Glomerular visceral epithelial cell (primary cell): Measurements from ENCODE around the gene ITPR1.

Experiments used
- DNase-seq: peaks from one replicate; pipeline ENCODE4 v3.0.0-alpha.2; 2016; ENCODE audit errors: extremely low spot score

Gene ITPR1

GRCh38 chr3:4718179-4718736 lies 225.1 kb downstream of the ITPR1 start:
- DNase-seq, result no peak

- DNase-seq, result no peak
Observed at GRCh38 chr3:4719046-4719501, 225.9 kb downstream of the ITPR1 start.

GRCh38 chr3:4720316-4721075 lies 227.3 kb downstream of the ITPR1 start:
- DNase-seq, result peak; percentile 76

GRCh38 chr3:4721511-4721911 lies 228.4 kb downstream of the ITPR1 start:
- peak; percentile 58 for DNase-seq

DNA sequence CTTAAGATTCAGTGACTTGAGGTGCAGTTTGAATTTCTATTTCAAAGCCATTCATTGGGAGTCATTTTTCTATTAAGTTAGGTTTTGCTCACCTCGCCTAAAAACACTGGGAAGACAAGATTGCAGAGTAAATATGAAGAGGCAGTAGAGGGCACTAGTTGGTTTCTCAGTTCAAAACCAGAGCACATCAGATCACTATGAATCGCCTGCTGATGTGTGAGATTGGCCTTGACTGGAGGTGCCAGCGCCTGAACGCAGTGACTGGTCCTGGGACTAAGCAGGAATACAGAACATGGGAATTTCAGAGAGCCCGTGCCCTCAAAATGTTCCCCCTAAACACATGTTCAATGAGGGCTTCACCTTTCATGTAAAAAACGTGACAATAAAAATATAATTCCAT lies 229.0 kb downstream of the ITPR1 start:
- peak; percentile 78 for DNase-seq

DNA sequence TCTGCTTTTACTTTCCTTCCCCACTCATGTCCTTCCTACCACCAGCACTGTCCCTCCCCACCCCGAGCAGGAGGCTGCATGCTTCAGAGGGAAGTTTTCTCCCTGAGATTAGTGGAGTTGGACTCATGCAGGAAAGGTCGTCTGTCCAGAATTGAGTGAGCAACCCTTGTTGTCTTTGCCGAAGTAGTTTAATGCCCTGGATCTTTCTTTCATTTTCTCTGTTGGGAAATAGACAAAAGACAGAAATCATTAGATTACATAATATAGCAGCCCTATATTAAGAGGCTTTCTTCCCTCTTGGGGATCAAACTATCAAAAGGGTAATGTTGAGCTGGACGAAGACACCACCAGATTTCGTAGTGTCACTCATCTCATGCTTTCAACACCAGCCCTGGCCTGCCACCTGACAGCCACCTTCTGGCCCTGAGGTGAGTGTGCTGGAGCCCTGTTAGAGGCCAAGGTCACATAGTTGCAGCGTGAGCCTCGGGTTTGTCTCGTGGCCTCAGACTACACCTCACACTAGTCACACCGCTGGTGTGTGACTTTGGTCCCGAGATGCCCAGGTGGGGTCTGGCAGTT lies 231.0 kb downstream of the ITPR1 start:
- no peak for DNase-seq

- no peak for DNase-seq
Observed at GRCh38 chr3:4726549-4726948, 233.4 kb downstream of the ITPR1 start.

DNA sequence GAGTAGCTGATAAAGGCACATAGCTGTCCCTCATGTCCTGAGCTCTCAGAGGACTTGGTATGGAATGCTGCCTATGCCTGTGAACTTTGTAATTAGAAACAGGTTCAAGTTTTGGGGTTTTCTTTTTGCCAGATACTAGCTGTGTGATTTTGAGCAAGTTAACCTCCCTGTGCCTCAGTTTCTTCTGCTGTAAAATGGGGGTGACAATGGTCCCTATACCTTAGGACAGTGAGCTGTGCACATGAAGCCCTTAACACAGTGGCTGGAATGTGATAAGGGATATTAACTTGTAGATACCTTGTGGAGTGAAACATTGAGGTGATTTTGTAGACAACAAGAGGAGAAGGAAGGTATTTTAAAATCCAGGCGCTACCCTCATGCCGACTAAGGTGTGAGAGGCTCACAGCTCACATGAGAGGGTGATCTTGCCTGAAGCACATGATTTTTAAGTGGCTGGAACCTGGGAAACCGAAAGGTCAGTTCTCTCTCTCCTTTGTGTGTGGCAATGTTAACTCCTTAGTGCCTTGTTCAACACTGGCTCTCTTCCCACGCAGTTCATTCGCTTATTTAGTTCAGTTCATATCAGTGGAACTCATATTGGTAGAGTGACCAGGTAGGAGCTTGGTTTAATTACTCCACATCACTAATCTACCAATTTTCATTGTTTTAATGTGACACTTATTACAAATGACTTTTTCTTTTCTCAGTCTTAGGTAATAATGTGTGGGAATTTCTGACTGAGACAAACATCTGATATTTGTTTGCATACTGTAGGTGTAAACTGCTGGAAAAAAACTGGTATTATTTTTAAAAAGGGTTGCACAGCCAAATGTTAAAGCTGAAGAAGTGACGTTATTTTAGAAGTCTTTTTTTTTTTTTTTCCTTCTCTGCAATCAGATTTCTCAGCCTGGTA lies 236.2 kb downstream of the ITPR1 start:
- no peak for DNase-seq

DNA sequence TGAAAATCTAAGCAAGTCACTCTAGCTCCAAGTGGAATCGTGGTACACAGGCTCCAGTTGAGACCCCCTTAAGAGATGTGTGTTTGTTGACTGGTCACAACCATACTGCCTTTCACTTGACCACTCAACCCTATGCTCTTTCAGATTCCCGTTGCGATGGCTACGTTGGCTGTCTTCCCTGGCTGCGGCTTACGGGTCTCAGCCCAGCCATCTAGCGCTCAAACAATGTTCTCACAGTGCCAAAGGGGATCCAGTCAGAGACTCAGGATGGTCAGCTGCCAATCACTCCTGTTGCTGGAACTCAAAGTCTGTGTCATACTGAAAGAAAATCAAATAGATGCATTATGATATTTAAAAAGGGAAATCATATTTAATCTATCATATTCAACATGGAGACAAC lies 237.6 kb downstream of the ITPR1 start:
- DNase-seq, result no peak

GRCh38 chr3:4731543-4732111 lies 238.5 kb downstream of the ITPR1 start:
- DNase-seq, result no peak

DNA sequence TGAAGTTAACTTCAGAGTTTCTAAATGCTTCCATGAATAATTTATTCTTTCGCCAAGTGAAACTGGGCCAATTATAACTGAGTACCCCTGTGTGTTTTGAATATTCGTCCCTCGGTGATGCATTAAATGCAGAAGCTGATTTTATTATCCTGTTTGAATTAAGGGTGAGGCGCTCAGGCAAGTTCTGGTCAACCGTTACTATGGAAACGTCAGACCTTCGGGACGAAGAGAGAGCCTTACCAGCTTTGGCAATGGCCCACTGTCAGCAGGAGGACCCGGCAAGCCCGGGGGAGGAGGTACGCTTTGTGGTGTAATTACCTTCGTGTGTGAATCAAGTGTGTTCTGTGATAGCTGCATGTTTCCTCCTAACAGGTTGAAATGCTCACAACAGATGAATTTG lies 239.8 kb downstream of the ITPR1 start:
- no peak for DNase-seq

- DNase-seq, result no peak
Observed at GRCh38 chr3:4734454-4734853, 241.3 kb downstream of the ITPR1 start.

GRCh38 chr3:4735243-4735642 lies 242.1 kb downstream of the ITPR1 start:
- no peak for DNase-seq

- DNase-seq, result no peak
Observed at GRCh38 chr3:4736284-4736861, 243.2 kb downstream of the ITPR1 start.

- peak; percentile 32 for DNase-seq
Observed at GRCh38 chr3:4738737-4739274, 245.7 kb downstream of the ITPR1 start.

- DNase-seq, result no peak
Observed at GRCh38 chr3:4739289-4740236, 246.4 kb downstream of the ITPR1 start.

DNA sequence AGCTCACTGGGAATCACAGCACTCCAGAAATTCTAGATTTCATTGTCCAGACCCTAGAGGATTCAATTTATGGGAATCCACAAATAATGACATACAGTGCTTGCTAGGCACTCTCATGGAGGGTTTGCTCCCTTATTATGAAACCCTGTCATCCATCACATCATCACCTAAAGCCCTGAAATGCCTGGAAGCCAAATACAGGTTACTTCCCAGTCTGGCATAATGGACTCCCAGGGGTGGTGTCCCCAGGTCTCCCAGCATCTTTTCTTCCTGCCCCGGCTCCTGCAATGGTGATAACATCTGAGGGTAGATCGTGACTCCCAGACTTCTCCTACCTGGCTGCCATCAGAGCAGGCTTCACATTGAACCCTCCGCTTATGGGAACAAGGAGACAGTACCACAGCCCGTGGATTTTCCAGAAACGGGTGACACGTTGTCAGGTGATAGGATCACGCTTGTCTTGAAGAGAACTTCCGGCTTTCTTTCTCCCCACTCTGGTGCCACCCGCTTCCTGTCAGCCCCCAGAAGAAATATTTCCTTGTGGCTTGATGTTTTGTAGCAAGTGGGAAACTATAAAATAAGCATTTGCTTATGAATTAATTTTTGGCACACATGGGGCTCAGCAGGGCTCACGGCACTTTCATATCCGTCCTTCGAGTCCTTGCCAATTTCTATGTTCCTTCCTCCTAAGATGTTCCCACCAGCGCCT lies 247.4 kb downstream of the ITPR1 start:
- DNase-seq, result no peak

DNA sequence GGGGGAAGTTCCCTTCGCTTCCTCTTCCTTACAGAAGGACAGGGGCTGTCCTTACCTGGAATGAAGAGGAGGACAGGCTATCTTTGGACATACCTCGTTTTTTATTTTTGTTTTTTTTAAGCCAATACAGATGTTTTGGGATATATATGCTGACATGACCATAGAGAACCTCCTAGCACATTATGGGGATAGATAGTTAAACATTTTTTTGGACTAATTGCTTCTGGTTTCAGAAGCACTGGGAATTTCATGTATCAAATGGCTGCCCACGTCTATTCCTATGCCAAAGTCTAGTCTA lies 247.9 kb downstream of the ITPR1 start:
- no peak for DNase-seq
